ENCODE measurements around the gene BTC.

The BTC gene

DNA sequence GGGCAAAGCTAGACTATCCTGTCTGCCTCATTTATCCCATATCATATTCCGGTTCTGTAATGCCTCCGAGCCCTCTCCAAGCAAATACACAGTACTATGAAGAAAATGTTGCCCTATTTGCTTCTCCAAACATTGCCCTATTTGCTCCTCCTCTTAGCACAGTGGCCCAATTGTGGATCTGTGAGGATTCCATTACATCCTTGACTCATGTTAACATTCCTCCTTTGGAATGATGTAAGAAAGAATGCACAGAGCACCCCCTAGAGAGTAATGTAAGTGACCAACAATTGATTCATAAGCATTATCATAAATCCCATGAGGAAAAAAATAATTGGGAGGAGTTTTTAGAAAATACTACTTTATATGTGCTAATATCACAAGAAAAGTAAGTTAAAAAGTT, 11.3 kb upstream of the BTC start:
- TF ChIP-seq RAD21 (IDR thresholded peaks at IDR 0.05; ENCODE audit: low read depth) (peak; percentile 41; the same call in 1 of the 2 replicates), MAX (IDR thresholded peaks at IDR 0.05) (no peak), TEAD4 (IDR thresholded peaks at IDR 0.05) (peak; percentile 64), FOXM1 (IDR thresholded peaks at IDR 0.05; ENCODE audit: borderline replicate concordance, low read depth) (no peak)

DNA sequence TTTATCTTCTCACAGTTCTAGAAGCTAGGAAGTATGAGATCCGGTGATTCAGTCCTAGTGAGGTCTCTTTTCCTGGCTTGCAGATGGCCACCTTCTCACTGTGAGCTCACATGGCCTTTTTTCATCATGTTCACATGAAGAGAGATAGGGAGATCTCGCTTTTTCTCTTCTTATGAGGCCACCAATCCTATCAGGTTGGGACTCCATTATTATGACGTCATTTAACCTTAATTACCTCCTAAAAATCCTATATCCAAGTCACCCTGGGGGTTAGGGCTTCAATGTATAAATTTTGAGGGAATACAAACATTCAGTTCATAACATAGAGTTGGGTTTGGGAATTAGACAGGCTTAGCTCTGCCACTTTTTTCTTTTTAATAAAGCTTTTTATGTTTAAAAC, 6.0 kb upstream of the BTC start:
- TF ChIP-seq TAF1 (IDR thresholded peaks at IDR 0.05; ENCODE audit: low read depth) = no peak

DNA sequence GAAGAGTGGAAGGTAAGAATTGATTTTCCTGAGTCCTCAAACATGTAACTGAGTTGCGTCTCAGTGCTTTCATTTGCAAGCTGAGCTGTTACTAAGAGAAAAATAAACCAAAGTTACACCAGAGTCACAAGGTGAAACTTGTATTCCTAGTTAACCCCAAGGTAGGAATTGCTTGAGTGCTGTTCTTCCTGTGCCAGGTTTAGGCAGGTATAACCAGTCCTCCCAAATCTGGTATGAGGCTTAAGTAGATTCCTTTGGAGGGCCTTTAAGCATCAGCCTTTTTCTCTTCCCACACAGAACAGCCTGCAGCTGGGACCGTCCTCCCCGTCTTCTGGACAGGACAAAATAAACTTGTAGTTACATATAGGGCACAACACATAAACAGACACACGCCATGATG, 2.3 kb upstream of the BTC start:
- no peak for TF ChIP-seq ZBTB7A (IDR thresholded peaks at IDR 0.05; ENCODE audit: low read depth)

GRCh38 chr4:74793757-74794381, 454 bp downstream of the BTC start:
- TF ChIP-seq RAD21 (IDR thresholded peaks at IDR 0.05; ENCODE audit: low read depth) (peak; percentile 14; the same call in 1 of the 2 replicates), FOXM1 (IDR thresholded peaks at IDR 0.05; ENCODE audit: borderline replicate concordance, low read depth) (no peak), MAX (IDR thresholded peaks at IDR 0.05) (peak; percentile 71), USF1 (IDR thresholded peaks at IDR 0.05) (peak; percentile 13; the same call in 1 of the 2 replicates), EP300 (IDR thresholded peaks at IDR 0.05; ENCODE audit: borderline replicate concordance) (no peak), ZBTB7A (IDR thresholded peaks at IDR 0.05; ENCODE audit: low read depth) (peak; percentile 28)

GRCh38 chr4:74790652-74791051, 3.7 kb downstream of the BTC start:
- TF ChIP-seq FOXM1 (IDR thresholded peaks at IDR 0.05; ENCODE audit: borderline replicate concordance, low read depth) (no peak), CEBPB (IDR thresholded peaks at IDR 0.05) (no peak), ZBTB7A (IDR thresholded peaks at IDR 0.05; ENCODE audit: low read depth) (no peak), RAD21 (IDR thresholded peaks at IDR 0.05; ENCODE audit: low read depth) (no peak), TAF1 (IDR thresholded peaks at IDR 0.05; ENCODE audit: low read depth) (no peak), TEAD4 (IDR thresholded peaks at IDR 0.05) (no peak), EP300 (IDR thresholded peaks at IDR 0.05; ENCODE audit: borderline replicate concordance) (no peak), MAX (IDR thresholded peaks at IDR 0.05) (no peak), NFIC (IDR thresholded peaks at IDR 0.05) (no peak), YY1 (IDR thresholded peaks at IDR 0.05; ENCODE audit: low read depth) (no peak), CREB1 (IDR thresholded peaks at IDR 0.05; ENCODE audit: low read depth) (no peak), TCF12 (IDR thresholded peaks at IDR 0.05; ENCODE audit: low read depth) (no peak), EGR1 (IDR thresholded peaks at IDR 0.05) (no peak), USF1 (IDR thresholded peaks at IDR 0.05) (no peak)
- TF ChIP-seq, protein P1, sequence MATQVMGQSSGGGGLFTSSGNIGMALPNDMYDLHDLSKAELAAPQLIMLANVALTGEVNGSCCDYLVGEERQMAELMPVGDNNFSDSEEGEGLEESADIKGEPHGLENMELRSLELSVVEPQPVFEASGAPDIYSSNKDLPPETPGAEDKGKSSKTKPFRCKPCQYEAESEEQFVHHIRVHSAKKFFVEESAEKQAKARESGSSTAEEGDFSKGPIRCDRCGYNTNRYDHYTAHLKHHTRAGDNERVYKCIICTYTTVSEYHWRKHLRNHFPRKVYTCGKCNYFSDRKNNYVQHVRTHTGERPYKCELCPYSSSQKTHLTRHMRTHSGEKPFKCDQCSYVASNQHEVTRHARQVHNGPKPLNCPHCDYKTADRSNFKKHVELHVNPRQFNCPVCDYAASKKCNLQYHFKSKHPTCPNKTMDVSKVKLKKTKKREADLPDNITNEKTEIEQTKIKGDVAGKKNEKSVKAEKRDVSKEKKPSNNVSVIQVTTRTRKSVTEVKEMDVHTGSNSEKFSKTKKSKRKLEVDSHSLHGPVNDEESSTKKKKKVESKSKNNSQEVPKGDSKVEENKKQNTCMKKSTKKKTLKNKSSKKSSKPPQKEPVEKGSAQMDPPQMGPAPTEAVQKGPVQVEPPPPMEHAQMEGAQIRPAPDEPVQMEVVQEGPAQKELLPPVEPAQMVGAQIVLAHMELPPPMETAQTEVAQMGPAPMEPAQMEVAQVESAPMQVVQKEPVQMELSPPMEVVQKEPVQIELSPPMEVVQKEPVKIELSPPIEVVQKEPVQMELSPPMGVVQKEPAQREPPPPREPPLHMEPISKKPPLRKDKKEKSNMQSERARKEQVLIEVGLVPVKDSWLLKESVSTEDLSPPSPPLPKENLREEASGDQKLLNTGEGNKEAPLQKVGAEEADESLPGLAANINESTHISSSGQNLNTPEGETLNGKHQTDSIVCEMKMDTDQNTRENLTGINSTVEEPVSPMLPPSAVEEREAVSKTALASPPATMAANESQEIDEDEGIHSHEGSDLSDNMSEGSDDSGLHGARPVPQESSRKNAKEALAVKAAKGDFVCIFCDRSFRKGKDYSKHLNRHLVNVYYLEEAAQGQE (IDR thresholded peaks at IDR 0.05; ENCODE audit: low read depth) = no peak

DNA sequence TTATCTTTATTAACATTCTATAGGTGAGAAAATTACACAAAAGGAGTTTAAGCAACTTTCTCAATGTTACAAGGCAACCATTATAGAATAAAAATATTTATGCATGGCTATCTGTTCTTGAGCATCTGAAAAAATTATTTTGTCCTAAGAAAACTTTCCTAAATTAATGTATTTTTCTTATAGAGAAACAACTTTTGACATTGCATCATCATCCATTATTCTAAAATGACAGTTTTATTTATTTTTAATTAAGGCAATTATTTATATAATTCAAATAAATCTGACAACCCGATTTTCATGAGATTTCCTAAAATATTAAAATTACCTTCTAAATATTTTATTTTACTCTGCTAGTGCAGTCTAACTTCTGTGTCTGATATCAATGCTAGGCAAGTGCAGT, 4.8 kb downstream of the BTC start:
- TF ChIP-seq CEBPB (IDR thresholded peaks at IDR 0.05) (no peak), MAX (IDR thresholded peaks at IDR 0.05) (no peak), TAF1 (IDR thresholded peaks at IDR 0.05; ENCODE audit: low read depth) (no peak), CREB1 (IDR thresholded peaks at IDR 0.05; ENCODE audit: low read depth) (no peak)

DNA sequence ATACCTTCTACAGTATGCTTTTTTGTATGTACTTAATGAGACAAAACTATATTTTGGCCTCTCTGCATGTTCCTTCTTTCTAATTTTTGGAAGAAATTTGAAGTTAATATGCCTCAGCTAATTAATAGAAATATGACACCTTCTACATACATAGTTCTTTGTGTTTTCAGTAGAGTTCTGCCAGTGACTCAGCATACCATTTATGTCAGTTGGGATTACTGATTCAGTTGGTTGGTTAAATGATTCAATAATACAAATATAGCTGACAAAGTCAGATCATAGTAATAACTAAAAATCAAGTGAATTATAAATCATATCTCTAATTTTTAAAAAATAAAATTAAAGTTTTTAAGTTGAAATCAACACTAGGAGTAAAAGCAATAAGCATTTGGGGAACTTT, 16.8 kb downstream of the BTC start:
- TF ChIP-seq FOXM1 (IDR thresholded peaks at IDR 0.05; ENCODE audit: borderline replicate concordance, low read depth) (no peak), MAX (IDR thresholded peaks at IDR 0.05) (no peak), USF1 (IDR thresholded peaks at IDR 0.05) (no peak), CEBPB (IDR thresholded peaks at IDR 0.05) (no peak)
- TF ChIP-seq, protein P1 (IDR thresholded peaks at IDR 0.05; ENCODE audit: low read depth) = no peak
